HEK293 (cell line): Measurements from ENCODE around the gene TBX4.

Experiments used
- HOXA7 ChIP-seq: sonication (generic); formaldehyde crosslinking; IDR thresholded peaks from 2 replicates; pipeline ENCODE4 v1.8.1; 2022; ENCODE audit warnings: missing genetic modification reagents, borderline replicate concordance
- KLF16 ChIP-seq: fragments of 450-650 bp; formaldehyde crosslinking; IDR thresholded peaks from 2 replicates; pipeline ENCODE4 v1.5.1; 2017; ENCODE audit warnings: missing biosample characterization, missing genetic modification characterization
- MEIS1 ChIP-seq: sonication (generic); formaldehyde crosslinking; IDR thresholded peaks from 2 replicates; pipeline ENCODE4 v1.8.1; 2022; ENCODE audit warnings: missing genetic modification reagents, mild to moderate bottlenecking, borderline replicate concordance
- YY1 ChIP-seq: fragments of 450-650 bp; formaldehyde crosslinking; IDR thresholded peaks from 2 replicates; pipeline ENCODE4 v1.5.1; 2018; ENCODE audit warnings: missing biosample characterization, missing genetic modification characterization
- ZBTB7A ChIP-seq: fragments of 450-650 bp; formaldehyde crosslinking; IDR thresholded peaks from 2 replicates; pipeline ENCODE4 v1.5.1; 2016; ENCODE audit warnings: low read depth, missing biosample characterization, missing genetic modification characterization
- ZNF155 ChIP-seq: fragments of 450-650 bp; formaldehyde crosslinking; IDR thresholded peaks from 2 replicates; pipeline ENCODE4 v1.5.1; 2016; ENCODE audit warnings: missing biosample characterization, missing genetic modification characterization
- ZNF350 ChIP-seq: fragments of 450-650 bp; formaldehyde crosslinking; IDR thresholded peaks from 2 replicates; pipeline ENCODE4 v1.5.0; 2017; ENCODE audit warnings: missing biosample characterization, mild to moderate bottlenecking, missing genetic modification characterization
- ZNF768 ChIP-seq: fragments of 450-650 bp; formaldehyde crosslinking; IDR thresholded peaks from 2 replicates; pipeline ENCODE4 v1.5.1; 2018; ENCODE audit warnings: missing biosample characterization, mild to moderate bottlenecking, missing genetic modification characterization
- TF ChIP-seq, protein P1 (sequence below): fragments of 450-650 bp; formaldehyde crosslinking; IDR thresholded peaks from 2 replicates; pipeline ENCODE4 v1.5.1; 2016; ENCODE audit warnings: missing biosample characterization, missing genetic modification characterization
- TF ChIP-seq, protein P2 (sequence below): fragments of 450-650 bp; formaldehyde crosslinking; IDR thresholded peaks from 2 replicates; pipeline ENCODE4 v1.5.1; 2016; ENCODE audit warnings: missing biosample characterization, missing genetic modification characterization
- TF ChIP-seq, protein P3 (sequence below): fragments of 450-650 bp; formaldehyde crosslinking; IDR thresholded peaks from 2 replicates; pipeline ENCODE4 v1.5.1; 2016; ENCODE audit warnings: missing biosample characterization, missing genetic modification characterization, low read depth
- TF ChIP-seq, protein P4 (sequence below): fragments of 450-650 bp; formaldehyde crosslinking; IDR thresholded peaks from 2 replicates; pipeline ENCODE4 v1.5.1; 2016; ENCODE audit warnings: missing biosample characterization, missing genetic modification characterization
- TF ChIP-seq, protein P5 (sequence below): sonication (generic); formaldehyde crosslinking; IDR thresholded peaks from 2 replicates; pipeline ENCODE4 v1.8.1; 2022; ENCODE audit warnings: mild to moderate bottlenecking, moderate library complexity, missing genetic modification reagents
- TF ChIP-seq, protein P6 (sequence below): fragments of 450-650 bp; formaldehyde crosslinking; IDR thresholded peaks from 2 replicates; pipeline ENCODE4 v1.5.1; 2017; ENCODE audit warnings: missing biosample characterization, missing genetic modification characterization

DNA sequence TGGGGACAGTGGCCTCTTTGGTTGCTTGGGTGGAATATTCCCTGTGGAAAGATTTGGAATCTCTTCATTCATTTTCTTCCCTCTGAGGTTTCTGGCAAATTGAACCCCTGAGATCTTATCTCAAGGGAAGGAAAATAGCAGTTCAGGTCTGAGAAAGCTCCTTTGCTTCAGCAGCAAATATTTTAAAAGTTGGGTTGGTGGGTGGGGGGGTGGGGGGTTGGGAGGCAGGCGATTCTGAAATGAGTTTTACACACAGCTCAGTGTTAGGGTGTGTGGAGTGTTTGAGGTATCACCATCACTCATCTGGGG, 45.7 kb upstream of the TBX4 start:
- TF ChIP-seq HOXA7 (no peak), YY1 (no peak), ZNF768 (tag by site-specific recombination) (no peak), KLF16 (tag by site-specific recombination) (no peak), MEIS1 (CRISPR knock-in tag) (no peak), ZBTB7A (no peak), ZNF155 (tag by site-specific recombination) (no peak), ZNF350 (tag by site-specific recombination) (no peak)
- TF ChIP-seq, protein P1, sequence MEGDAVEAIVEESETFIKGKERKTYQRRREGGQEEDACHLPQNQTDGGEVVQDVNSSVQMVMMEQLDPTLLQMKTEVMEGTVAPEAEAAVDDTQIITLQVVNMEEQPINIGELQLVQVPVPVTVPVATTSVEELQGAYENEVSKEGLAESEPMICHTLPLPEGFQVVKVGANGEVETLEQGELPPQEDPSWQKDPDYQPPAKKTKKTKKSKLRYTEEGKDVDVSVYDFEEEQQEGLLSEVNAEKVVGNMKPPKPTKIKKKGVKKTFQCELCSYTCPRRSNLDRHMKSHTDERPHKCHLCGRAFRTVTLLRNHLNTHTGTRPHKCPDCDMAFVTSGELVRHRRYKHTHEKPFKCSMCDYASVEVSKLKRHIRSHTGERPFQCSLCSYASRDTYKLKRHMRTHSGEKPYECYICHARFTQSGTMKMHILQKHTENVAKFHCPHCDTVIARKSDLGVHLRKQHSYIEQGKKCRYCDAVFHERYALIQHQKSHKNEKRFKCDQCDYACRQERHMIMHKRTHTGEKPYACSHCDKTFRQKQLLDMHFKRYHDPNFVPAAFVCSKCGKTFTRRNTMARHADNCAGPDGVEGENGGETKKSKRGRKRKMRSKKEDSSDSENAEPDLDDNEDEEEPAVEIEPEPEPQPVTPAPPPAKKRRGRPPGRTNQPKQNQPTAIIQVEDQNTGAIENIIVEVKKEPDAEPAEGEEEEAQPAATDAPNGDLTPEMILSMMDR: no peak
- TF ChIP-seq, protein P2, sequence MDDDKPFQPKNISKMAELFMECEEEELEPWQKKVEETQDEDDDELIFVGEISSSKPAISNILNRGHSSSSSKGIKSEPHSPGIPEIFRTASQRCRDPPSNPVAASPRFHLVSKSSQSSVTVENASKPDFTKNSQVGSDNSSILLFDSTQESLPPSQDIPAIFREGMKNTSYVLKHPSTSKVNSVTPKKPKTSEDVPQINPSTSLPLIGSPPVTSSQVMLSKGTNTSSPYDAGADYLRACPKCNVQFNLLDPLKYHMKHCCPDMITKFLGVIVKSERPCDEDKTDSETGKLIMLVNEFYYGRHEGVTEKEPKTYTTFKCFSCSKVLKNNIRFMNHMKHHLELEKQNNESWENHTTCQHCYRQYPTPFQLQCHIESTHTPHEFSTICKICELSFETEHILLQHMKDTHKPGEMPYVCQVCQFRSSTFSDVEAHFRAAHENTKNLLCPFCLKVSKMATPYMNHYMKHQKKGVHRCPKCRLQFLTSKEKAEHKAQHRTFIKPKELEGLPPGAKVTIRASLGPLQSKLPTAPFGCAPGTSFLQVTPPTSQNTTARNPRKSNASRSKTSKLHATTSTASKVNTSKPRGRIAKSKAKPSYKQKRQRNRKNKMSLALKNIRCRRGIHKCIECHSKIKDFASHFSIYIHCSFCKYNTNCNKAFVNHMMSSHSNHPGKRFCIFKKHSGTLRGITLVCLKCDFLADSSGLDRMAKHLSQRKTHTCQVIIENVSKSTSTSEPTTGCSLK: no peak
- TF ChIP-seq, protein P3, sequence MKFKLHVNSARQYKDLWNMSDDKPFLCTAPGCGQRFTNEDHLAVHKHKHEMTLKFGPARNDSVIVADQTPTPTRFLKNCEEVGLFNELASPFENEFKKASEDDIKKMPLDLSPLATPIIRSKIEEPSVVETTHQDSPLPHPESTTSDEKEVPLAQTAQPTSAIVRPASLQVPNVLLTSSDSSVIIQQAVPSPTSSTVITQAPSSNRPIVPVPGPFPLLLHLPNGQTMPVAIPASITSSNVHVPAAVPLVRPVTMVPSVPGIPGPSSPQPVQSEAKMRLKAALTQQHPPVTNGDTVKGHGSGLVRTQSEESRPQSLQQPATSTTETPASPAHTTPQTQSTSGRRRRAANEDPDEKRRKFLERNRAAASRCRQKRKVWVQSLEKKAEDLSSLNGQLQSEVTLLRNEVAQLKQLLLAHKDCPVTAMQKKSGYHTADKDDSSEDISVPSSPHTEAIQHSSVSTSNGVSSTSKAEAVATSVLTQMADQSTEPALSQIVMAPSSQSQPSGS (tag by site-specific recombination): no peak
- TF ChIP-seq, protein P4, sequence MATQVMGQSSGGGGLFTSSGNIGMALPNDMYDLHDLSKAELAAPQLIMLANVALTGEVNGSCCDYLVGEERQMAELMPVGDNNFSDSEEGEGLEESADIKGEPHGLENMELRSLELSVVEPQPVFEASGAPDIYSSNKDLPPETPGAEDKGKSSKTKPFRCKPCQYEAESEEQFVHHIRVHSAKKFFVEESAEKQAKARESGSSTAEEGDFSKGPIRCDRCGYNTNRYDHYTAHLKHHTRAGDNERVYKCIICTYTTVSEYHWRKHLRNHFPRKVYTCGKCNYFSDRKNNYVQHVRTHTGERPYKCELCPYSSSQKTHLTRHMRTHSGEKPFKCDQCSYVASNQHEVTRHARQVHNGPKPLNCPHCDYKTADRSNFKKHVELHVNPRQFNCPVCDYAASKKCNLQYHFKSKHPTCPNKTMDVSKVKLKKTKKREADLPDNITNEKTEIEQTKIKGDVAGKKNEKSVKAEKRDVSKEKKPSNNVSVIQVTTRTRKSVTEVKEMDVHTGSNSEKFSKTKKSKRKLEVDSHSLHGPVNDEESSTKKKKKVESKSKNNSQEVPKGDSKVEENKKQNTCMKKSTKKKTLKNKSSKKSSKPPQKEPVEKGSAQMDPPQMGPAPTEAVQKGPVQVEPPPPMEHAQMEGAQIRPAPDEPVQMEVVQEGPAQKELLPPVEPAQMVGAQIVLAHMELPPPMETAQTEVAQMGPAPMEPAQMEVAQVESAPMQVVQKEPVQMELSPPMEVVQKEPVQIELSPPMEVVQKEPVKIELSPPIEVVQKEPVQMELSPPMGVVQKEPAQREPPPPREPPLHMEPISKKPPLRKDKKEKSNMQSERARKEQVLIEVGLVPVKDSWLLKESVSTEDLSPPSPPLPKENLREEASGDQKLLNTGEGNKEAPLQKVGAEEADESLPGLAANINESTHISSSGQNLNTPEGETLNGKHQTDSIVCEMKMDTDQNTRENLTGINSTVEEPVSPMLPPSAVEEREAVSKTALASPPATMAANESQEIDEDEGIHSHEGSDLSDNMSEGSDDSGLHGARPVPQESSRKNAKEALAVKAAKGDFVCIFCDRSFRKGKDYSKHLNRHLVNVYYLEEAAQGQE: no peak
- TF ChIP-seq, protein P5, sequence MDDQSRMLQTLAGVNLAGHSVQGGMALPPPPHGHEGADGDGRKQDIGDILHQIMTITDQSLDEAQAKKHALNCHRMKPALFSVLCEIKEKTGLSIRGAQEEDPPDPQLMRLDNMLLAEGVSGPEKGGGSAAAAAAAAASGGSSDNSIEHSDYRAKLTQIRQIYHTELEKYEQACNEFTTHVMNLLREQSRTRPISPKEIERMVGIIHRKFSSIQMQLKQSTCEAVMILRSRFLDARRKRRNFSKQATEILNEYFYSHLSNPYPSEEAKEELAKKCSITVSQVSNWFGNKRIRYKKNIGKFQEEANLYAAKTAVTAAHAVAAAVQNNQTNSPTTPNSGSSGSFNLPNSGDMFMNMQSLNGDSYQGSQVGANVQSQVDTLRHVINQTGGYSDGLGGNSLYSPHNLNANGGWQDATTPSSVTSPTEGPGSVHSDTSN: no peak
- TF ChIP-seq, protein P6, sequence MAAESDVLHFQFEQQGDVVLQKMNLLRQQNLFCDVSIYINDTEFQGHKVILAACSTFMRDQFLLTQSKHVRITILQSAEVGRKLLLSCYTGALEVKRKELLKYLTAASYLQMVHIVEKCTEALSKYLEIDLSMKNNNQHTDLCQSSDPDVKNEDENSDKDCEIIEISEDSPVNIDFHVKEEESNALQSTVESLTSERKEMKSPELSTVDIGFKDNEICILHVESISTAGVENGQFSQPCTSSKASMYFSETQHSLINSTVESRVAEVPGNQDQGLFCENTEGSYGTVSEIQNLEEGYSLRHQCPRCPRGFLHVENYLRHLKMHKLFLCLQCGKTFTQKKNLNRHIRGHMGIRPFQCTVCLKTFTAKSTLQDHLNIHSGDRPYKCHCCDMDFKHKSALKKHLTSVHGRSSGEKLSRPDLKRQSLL (tag by site-specific recombination): no peak
